Measurements from ENCODE around the gene UBA5.

DNA sequence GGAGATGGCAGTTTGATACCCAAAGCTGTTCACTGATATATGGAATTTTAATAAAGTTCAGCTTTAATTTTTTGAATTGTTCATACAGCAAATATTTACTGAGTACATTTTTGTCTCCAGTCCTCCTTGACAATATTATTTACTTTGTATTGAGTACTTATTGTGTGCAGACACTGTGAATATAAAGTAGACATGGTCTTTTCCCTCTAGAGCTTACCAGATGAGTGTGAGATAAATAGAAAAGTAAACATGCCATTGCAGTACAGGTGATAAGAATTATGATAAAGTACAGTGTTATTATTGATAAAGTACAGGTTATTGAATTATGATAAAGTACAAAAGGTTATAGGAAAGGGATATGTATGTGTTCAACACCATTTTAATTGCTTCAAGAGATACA, 2.1 kb downstream of the UBA5 start:
- TF ChIP-seq, protein P1, sequence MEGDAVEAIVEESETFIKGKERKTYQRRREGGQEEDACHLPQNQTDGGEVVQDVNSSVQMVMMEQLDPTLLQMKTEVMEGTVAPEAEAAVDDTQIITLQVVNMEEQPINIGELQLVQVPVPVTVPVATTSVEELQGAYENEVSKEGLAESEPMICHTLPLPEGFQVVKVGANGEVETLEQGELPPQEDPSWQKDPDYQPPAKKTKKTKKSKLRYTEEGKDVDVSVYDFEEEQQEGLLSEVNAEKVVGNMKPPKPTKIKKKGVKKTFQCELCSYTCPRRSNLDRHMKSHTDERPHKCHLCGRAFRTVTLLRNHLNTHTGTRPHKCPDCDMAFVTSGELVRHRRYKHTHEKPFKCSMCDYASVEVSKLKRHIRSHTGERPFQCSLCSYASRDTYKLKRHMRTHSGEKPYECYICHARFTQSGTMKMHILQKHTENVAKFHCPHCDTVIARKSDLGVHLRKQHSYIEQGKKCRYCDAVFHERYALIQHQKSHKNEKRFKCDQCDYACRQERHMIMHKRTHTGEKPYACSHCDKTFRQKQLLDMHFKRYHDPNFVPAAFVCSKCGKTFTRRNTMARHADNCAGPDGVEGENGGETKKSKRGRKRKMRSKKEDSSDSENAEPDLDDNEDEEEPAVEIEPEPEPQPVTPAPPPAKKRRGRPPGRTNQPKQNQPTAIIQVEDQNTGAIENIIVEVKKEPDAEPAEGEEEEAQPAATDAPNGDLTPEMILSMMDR (IDR thresholded peaks at IDR 0.05; ENCODE audit: low read depth, low read length), result no peak
- TF ChIP-seq POLR2A (IDR thresholded peaks at IDR 0.05; ENCODE audit: extremely low read depth, insufficient read length) (no peak), MYC (IDR thresholded peaks at IDR 0.05; ENCODE audit: low read depth, low read length) (no peak)
- TF ChIP-seq, protein P2, sequence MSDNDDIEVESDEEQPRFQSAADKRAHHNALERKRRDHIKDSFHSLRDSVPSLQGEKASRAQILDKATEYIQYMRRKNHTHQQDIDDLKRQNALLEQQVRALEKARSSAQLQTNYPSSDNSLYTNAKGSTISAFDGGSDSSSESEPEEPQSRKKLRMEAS (IDR thresholded peaks at IDR 0.05; ENCODE audit: low read depth, low read length), result no peak
